PC-3 (cell line): ENCODE results near the gene CERK. TPM values are rescaled to one million over a fixed set of nuclear protein-coding genes. Genes with fewer than 3 reads are reported as not detected.

Source experiments
- ATAC-seq: fragments of 200-7000 bp; cut with Tn5 transposase; 2 replicates; pipeline ENCODE4 v1.9.1; 2020; ENCODE audit warnings: mild to moderate bottlenecking, moderate library complexity
- BruUV-seq: library from RNA; stranded (reverse); fragments of 400-500 nt; replicated peaks from 2 replicates; lab custom pipeline; 2021; lab: Mats Ljungman, UMichigan
- CTCF ChIA-PET: fragments of 300-600 bp; sonication (Branson Sonifier 250); formaldehyde crosslinking; loops from one replicate; lab custom pipeline; 2022; ENCODE audit warnings: antibody characterized with exemption; lab: Charles Lee
- POLR2A ChIA-PET: fragments of 300-600 bp; sonication (Branson Sonifier 250); formaldehyde crosslinking; loops from one replicate; lab custom pipeline; 2022; ENCODE audit warnings: antibody characterized with exemption; ENCODE audit not compliant: unreplicated experiment; lab: Charles Lee
- DNase-seq: peaks from one replicate; pipeline ENCODE4 v3.0.0-alpha.2; 2015
- H2AFZ ChIP-seq: fragments of 300-600 bp; sonication (generic); 2 replicates; pipeline ENCODE4 v1.6.0; 2016; ENCODE audit warnings: antibody characterized with exemption, low read length
- H3F3A ChIP-seq: fragments of 300-600 bp; sonication (generic); one replicate; pipeline ENCODE4 v1.6.0; 2017; ENCODE audit warnings: antibody characterized with exemption, low read length, control low read depth, mild to moderate bottlenecking; ENCODE audit not compliant: unreplicated experiment
- H3K27ac ChIP-seq: fragments of 300-600 bp; sonication (generic); 2 replicates; pipeline ENCODE4 v1.5.1; 2016; ENCODE audit warnings: mild to moderate bottlenecking, low read length
- H3K27me3 ChIP-seq: fragments of 300-600 bp; sonication (generic); 2 replicates; pipeline ENCODE4 v1.6.1; 2016; ENCODE audit warnings: low read length, mixed read lengths
- H3K36me3 ChIP-seq: fragments of 300-600 bp; sonication (generic); 2 replicates; pipeline ENCODE4 v1.6.1; 2016; ENCODE audit warnings: low read depth, mixed run types, low read length, mixed read lengths
- H3K4me1 ChIP-seq: fragments of 300-600 bp; sonication (generic); 2 replicates; pipeline ENCODE4 v1.5.1; 2016; ENCODE audit warnings: low read length; ENCODE audit not compliant: insufficient read depth
- H3K4me2 ChIP-seq: fragments of 300-600 bp; sonication (generic); 2 replicates; pipeline ENCODE4 v1.6.0; 2016; ENCODE audit warnings: low read length
- H3K4me3 ChIP-seq: fragments of 300-600 bp; sonication (generic); 2 replicates; pipeline ENCODE4 v1.5.1; 2016; ENCODE audit warnings: mild to moderate bottlenecking, low read length, mixed read lengths
- H3K79me2 ChIP-seq: fragments of 300-600 bp; sonication (generic); 2 replicates; pipeline ENCODE4 v1.6.1; 2017; ENCODE audit warnings: low read length, mixed read lengths
- H3K9ac ChIP-seq: fragments of 300-600 bp; sonication (generic); 2 replicates; pipeline ENCODE4 v1.6.0; 2016; ENCODE audit warnings: mild to moderate bottlenecking, low read length
- H3K9me2 ChIP-seq: fragments of 300-600 bp; sonication (generic); replicated peaks from 2 replicates; pipeline ENCODE4 v1.6.1; 2016; ENCODE audit warnings: mixed run types, low read length, mixed read lengths
- H3K9me3 ChIP-seq: fragments of 300-600 bp; sonication (generic); 2 replicates; pipeline ENCODE4 v1.6.1; 2016; ENCODE audit warnings: low read length, mixed read lengths
- H4K20me1 ChIP-seq: fragments of 300-600 bp; sonication (generic); 2 replicates; pipeline ENCODE4 v1.6.1; 2016; ENCODE audit warnings: low read length, mixed read lengths
- CTCF ChIP-seq: fragments of 300-600 bp; sonication (generic); conservative IDR thresholded peaks from 2 replicates; pipeline ENCODE4 v1.5.1; 2017; ENCODE audit warnings: antibody characterized with exemption, low read depth, mild to moderate bottlenecking, low read length
- EZH2 ChIP-seq: fragments of 300-600 bp; sonication (generic); IDR thresholded peaks from one replicate; pipeline ENCODE4 v1.6.1; 2017; ENCODE audit warnings: antibody characterized with exemption, mild to moderate bottlenecking, low read length; ENCODE audit not compliant: unreplicated experiment
- EZH2phosphoT487 ChIP-seq: fragments of 300-600 bp; sonication (generic); IDR thresholded peaks from 2 replicates; pipeline ENCODE4 v1.6.1; 2018; ENCODE audit warnings: mild to moderate bottlenecking, antibody characterized with exemption, low read length, borderline replicate concordance
- intact Hi-C: fragments of 100-400 bp; cut with micrococcal nuclease; formaldehyde crosslinking; loops from 2 replicates; pipeline ENCODE4 v1.9.0; 2023
- total RNA-seq: library from RNA; depleted of rRNA; stranded (reverse); fragments of >200 nt; gene quantifications from 2 replicates; pipeline ENCODE4 v1.2.3, GENCODE V29; 2014

The CERK gene
- total RNA-seq, 1 experiment from 2014 or later: 21.6 TPM

- Histone ChIP-seq H3K36me3 (no peaks in the 10 kb centered on the region), H3K79me2 (peaks cover 54% of the 10 kb centered on the region), H3K4me2 (no peak overlapping the region), H3K4me3 (no peak overlapping the region), H3K9ac (no peak overlapping the region), H3K27ac (no peak overlapping the region), H3K4me1 (peaks cover 24% of the 10 kb centered on the region), H4K20me1 (no peaks in the 10 kb centered on the region), H2AFZ (no peak overlapping the region), H3F3A (no peaks in the 10 kb centered on the region), H3K27me3 (no peaks in the 10 kb centered on the region), H3K9me3 (no peaks in the 10 kb centered on the region), H3K9me2 (no peaks in the 10 kb centered on the region)
- intact Hi-C loops: no loop called here
- ChIA-PET POLR2A (no interaction called here), CTCF (no interaction called here)
- DNase-seq (no peak), ATAC-seq (no peak)
- TF ChIP-seq CTCF (no peak), EZH2phosphoT487 (no peak), EZH2 (no peak)
- no TSS peak for BruUV-seq
Measured at GRCh38 chr22:46775850-46776826, 38.1 kb upstream of the CERK start.

- H4K20me1 ChIP-seq: no peaks in the 10 kb centered on the region
- TF ChIP-seq EZH2: no peak
- TF ChIP-seq CTCF: no peak
- no peak for TF ChIP-seq EZH2phosphoT487
- H3K79me2 ChIP-seq: peaks cover 53% of the 10 kb centered on the region
- H3K4me3 ChIP-seq: no peak overlapping the region
- H2AFZ ChIP-seq: no peak overlapping the region
- H3K9me3 ChIP-seq: no peaks in the 10 kb centered on the region
- no peak overlapping the region for H3K27ac ChIP-seq
- H3K9me2 ChIP-seq: no peaks in the 10 kb centered on the region
- DNase-seq (no peak), ATAC-seq (no peak)
- CTCF ChIA-PET: interaction anchor here (0.7 kb wide), 1 partner anchor 29 kb away, joined by 5 read pairs; no protein-coding TSS in a partner anchor
- intact Hi-C loops: no loop called here
- H3K4me2 ChIP-seq: no peak overlapping the region
- H3K4me1 ChIP-seq: peaks cover 24% of the 10 kb centered on the region
- BruUV-seq: no TSS peak
- H3K27me3 ChIP-seq: no peaks in the 10 kb centered on the region
- no peaks in the 10 kb centered on the region for H3F3A ChIP-seq
- no peaks in the 10 kb centered on the region for H3K36me3 ChIP-seq
- POLR2A ChIA-PET: no interaction called here
- no peak overlapping the region for H3K9ac ChIP-seq
Measured at GRCh38 chr22:46774980-46775849, 37.2 kb upstream of the CERK start.
